Measurements from ENCODE around the gene TNNI3K.

The TNNI3K gene

DNA sequence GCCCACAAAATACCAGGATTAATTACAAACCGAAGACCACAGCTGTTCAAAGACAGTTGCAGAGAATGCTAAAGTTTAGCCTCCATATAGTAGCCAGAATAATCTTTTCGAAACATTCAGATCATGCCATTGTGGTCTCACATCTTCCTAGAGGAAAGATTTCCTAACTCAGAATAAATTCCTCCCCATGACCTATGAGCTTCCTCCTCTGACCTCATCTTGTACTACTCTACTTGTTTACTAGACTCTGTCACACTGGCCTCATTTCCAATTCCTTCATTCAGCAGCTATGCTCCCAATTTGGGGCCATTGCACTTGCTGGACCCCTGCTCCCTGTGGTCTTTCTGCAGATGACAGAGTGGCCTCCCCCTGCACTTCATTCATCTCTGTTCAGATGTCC lies 349.0 kb downstream of the TNNI3K start:
- no peak for DNase-seq

DNA sequence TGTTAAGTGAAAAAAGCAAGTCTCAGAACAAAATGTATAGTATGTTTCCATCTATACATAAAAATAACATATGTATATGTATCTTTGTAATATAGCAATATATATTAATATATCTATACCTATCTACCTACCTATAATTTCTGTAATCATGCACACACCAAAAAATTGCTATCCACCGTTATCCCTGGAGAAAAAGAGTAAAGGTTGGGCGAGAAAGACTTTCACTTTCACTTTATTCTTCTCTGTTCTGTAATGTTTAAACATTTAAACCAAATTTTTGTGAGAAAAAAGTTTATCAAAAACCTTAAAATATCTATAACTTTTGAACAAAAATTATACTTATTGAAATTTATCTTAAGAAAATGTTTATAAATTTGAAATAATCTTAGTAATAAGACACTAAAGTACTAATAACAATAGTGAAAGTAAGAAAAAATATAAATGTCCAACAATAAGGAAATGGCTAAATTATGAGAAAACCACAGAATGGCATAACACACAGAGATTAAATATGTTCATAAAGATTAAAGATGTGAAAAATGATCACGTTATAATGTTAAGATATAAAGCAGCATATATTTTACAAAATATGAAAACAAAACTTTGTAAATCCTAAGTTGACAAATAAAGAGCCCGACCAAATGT lies 351.2 kb downstream of the TNNI3K start:
- no peak for DNase-seq

DNA sequence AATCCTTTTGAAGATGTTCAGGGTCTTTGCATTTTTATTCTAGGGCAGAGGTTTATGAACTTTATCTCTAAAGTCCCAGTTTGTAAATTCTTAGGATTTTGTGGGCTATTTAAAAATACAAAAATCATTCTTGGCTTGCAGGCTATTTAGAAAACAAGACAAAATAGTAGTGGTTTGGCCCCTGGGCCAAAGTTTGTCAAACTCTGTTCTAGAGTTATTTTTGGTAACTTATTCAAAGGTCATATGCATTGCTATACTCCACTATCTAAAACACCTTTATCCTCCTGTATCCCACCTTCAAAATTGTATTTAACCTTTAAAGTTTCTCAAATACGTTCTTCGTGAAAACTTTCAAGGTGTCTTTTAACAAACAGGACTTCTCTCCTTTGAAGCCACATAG lies 352.7 kb downstream of the TNNI3K start:
- no peak for DNase-seq

DNA sequence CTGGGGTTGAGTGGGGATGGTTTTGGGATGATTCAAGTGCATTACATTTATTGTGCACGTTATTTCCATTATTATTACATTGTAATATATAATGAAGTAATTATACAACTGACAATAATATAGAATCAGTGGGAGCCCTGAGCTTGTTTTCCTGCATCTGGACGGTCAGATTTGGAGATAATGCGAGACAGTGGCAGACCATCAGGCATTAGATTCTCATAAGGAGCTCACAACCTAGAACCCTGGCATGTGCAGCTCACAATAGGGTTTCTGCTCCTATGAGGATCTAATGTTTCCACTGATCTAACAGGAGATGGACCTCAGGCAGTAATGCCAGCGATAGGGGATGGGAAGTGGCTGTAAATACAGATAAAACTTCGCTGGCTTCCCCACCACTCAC lies 355.1 kb downstream of the TNNI3K start:
- DNase-seq: no peak

DNA sequence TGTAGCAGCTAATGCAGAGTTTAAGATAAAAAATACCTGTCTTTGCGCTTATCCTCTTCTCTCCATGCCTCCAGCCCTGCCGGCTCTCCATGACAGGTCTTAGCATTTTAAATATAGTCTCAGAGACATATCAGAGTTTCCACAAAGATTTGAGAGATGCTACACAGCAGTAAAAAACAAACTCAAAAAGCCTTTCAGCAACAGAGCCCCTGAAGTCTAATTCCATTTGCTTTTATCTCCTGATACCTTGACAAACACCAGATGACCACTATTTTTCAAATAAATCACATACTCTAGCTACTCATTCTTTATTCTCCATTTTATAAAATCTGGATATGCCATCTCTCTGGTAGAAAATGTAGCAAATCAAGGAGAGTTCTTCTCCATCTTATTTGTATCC lies 356.8 kb downstream of the TNNI3K start:
- DNase-seq: no peak

DNA sequence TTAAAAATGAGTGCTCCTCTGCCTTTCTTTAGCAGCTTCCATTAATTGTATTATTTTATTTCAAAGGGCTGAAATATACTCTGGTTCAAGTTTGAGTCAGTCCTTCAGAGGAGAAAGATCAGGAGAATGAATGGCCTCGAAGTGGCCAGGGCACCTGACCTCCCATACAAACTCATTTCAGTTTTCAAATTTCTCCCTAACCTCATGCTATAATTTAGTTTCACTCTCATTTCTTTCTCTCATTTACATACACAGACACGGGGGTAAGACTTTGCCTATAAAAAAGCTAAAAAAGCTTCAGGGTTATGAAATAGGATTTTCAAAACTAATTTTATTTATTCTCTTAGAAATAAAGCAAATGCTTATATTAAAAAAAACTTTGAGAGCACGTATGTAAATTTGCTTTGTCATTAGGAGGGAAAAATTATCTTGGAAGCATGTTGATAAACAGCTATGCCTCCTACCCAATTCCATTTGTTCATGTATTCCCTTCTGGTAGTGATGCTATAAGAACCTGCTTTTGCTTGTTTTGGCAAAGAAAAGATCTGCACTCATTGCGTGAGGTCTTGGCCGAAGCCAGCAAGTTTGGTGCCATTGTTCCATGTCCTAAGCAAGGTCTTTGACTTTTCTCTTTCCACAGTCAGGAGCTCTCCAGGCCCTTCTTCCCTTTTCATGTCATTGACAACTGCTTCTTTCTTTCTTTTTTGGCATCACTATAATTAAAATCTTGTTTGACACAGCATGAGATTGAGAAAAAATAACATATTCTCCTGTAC lies 357.6 kb downstream of the TNNI3K start:
- no peak for DNase-seq

Measured in T-helper 1 cell (primary cell).